KOPT-K1 (cell line): Measurements from ENCODE around the gene GPC4.

Source experiments
- H3K27ac ChIP-seq: fragments of 200-600 bp; sonication (generic); 2 replicates; pipeline ENCODE4 v1.5.1; 2016; ENCODE audit warnings: antibody characterized with exemption, mild to moderate bottlenecking, low read depth, low read length; ENCODE audit not compliant: poor library complexity, severe bottlenecking
- H3K36me3 ChIP-seq: fragments of 200-600 bp; sonication (generic); 2 replicates; pipeline ENCODE4 v1.5.1; 2017; ENCODE audit warnings: antibody characterized with exemption, mild to moderate bottlenecking, low read length, moderate library complexity; ENCODE audit not compliant: insufficient read depth
- H3K9me3 ChIP-seq: fragments of 200-600 bp; sonication (generic); 2 replicates; pipeline ENCODE4 v1.5.1; 2017; ENCODE audit warnings: antibody characterized with exemption, low read length, mild to moderate bottlenecking; ENCODE audit not compliant: insufficient read depth, poor library complexity, severe bottlenecking

The GPC4 gene

GRCh38 chrX:133269168-133269567, 146.1 kb downstream of the GPC4 start:
- no peak overlapping the region for H3K27ac ChIP-seq
- no peaks in the 10 kb centered on the region for H3K9me3 ChIP-seq
- no peaks in the 10 kb centered on the region for H3K36me3 ChIP-seq

- Histone ChIP-seq H3K9me3 (no peaks in the 10 kb centered on the region), H3K36me3 (no peaks in the 10 kb centered on the region), H3K27ac (no peak overlapping the region)
Observed at GRCh38 chrX:133267621-133268020, 147.7 kb downstream of the GPC4 start.

GRCh38 chrX:133265331-133265730, 150.0 kb downstream of the GPC4 start:
- Histone ChIP-seq H3K36me3 (no peaks in the 10 kb centered on the region), H3K27ac (no peak overlapping the region)

GRCh38 chrX:133258481-133258880, 156.8 kb downstream of the GPC4 start:
- H3K36me3 ChIP-seq: no peaks in the 10 kb centered on the region
- no peak overlapping the region for H3K27ac ChIP-seq
- H3K9me3 ChIP-seq: no peaks in the 10 kb centered on the region

More at GRCh38 chrX:133265331-133265730, 150.0 kb downstream of the GPC4 start:
- H3K9me3 ChIP-seq: no peaks in the 10 kb centered on the region

GRCh38 chrX:133254666-133255065, 160.6 kb downstream of the GPC4 start:
- Histone ChIP-seq H3K36me3 (no peaks in the 10 kb centered on the region), H3K9me3 (no peaks in the 10 kb centered on the region), H3K27ac (no peak overlapping the region)

GRCh38 chrX:133251204-133251603, 164.1 kb downstream of the GPC4 start:
- Histone ChIP-seq H3K9me3 (peaks cover 8% of the 10 kb centered on the region), H3K27ac (no peak overlapping the region), H3K36me3 (no peaks in the 10 kb centered on the region)

GRCh38 chrX:133250184-133251100, 164.8 kb downstream of the GPC4 start:
- Histone ChIP-seq H3K36me3 (no peaks in the 10 kb centered on the region), H3K9me3 (peaks cover 8% of the 10 kb centered on the region), H3K27ac (no peak overlapping the region)
